GM18873 (cell line): ENCODE results near the gene PHF10.

ENCODE experiments used
- ATAC-seq: cut with Tn5 transposase; IDR thresholded peaks from one replicate; pipeline ENCODE4 v1.9.1; 2021; ENCODE audit warnings: mild to moderate bottlenecking, moderate library complexity, moderate number of reproducible peaks; ENCODE audit not compliant: unreplicated experiment, low FRiP score

PHF10 gene

GRCh38 chr6:169685860-169686259 lies 38.4 kb downstream of the PHF10 start:
- no peak for ATAC-seq

DNA sequence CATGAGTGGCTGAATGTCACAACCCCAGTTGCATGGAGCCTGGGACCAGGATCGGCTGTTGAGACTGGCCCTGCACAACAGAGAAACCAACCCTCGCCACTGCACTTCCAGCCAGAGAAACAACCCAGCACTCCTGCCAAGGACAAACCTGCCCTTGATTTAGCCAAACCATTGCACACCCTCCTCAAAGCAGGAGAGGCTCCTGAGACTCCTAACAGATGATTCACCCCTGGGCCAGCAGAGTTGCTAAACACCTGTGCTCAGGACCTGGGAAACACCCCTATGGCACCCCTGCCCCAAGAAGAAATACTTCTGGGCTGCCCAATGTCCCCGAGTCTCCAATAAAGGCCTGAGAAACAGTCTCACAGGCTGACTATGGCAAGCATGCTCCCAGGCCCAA lies 40.2 kb downstream of the PHF10 start:
- ATAC-seq: no peak

DNA sequence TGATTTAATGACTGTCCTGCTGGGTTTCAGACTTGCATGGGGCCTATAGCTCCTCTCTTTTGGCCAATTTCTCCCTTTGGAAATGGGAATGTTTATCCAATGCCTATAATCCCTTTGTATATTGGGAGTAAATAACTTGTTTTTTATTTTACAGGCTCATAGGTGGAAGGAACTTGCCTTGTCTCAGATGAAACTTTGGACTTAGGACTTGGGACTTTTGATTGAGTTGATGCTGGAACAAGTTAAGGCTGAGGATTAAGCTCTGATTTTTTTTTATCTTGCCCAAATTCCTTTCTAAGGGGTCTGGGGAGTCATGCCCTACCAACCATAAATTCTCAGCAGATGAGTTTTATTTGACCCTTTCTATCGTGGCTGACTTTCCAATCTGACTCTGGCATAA lies 46.0 kb downstream of the PHF10 start:
- no peak for ATAC-seq

DNA sequence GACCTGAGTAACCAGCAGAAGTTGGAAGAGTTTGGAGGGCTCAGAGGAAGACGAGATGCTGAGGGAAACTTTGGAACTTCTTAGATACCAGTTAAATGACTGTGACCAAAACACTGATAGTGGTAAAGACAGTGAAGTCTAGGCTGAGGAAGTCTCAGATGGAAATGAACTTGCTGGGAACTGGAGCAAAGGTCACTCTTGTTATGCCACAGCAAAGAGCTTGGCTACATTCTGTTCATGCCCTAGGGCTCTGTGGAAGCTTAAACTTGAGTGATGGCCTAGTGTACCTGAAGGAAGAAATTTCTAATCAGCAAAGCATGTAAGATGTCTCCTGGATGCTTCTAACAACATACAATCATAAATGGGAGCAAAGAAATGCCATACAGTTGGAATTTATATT lies 47.2 kb downstream of the PHF10 start:
- no peak for ATAC-seq

- ATAC-seq: no peak
Measured at GRCh38 chr6:169675011-169675410, 49.3 kb downstream of the PHF10 start.

GRCh38 chr6:169671563-169671962 lies 52.7 kb downstream of the PHF10 start:
- ATAC-seq: no peak

GRCh38 chr6:169669889-169670288 lies 54.4 kb downstream of the PHF10 start:
- ATAC-seq: no peak

DNA sequence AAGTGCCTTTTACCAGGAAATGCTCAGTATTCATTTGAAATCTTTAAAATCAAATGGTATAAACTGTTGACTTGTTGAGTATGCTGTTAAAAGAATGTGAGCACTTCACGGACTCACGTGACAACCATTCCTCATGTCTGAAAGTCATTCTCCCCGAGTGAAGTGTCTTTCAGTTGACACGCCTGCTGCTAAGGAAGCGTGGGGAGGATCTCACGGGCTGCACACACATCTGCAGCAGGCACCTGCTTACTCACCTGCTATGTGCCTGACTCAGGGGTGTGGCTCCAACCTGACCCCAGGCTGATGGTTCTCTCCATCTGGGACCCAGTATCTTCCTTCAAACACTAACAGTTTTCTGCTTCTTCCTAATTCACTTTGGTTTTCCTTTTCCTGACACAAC lies 55.2 kb downstream of the PHF10 start:
- no peak for ATAC-seq

- ATAC-seq: no peak
Measured at GRCh38 chr6:169668203-169668847, 56.0 kb downstream of the PHF10 start.

- ATAC-seq: no peak
Measured at GRCh38 chr6:169667716-169668115, 56.6 kb downstream of the PHF10 start.

DNA sequence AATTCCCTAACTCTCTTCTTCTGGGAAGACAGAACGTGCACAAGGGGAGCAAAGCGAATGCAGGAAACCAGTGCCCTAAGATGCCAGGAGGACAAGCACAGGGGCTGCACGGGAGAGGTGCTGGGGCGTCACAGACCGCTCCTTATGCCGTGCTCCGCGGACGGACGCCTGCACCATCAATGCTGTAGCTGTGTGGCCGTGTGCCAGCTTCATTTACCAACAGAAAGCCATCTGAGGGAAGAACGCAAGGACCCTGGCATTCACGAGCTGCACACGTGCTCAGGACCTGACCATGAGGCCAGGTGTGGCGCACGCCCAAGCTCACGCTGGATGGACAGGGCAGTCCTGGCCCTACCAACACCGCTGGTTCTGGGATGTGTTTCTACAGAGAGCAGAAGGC lies 57.9 kb downstream of the PHF10 start:
- ATAC-seq: no peak

DNA sequence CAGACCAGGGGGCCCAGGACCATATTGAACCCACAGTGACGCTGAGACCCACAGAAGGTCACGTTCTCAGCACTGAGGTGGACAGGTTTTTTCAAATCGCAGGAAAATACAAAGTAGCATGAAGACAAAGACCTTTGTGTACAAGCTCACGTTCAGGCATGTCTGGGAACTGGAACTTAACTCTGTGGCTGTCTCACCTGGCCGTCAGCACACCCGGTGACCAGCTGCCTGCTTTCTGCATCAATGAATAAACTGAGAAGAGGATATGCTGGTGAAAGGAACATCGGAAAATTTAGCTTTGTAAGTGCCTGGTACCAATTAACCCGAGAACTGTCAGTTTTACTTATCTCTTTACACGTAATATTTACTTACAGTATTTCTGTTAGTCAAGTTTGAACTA lies 59.0 kb downstream of the PHF10 start:
- ATAC-seq: no peak

- ATAC-seq: no peak
Measured at GRCh38 chr6:169664227-169664626, 60.1 kb downstream of the PHF10 start.

DNA sequence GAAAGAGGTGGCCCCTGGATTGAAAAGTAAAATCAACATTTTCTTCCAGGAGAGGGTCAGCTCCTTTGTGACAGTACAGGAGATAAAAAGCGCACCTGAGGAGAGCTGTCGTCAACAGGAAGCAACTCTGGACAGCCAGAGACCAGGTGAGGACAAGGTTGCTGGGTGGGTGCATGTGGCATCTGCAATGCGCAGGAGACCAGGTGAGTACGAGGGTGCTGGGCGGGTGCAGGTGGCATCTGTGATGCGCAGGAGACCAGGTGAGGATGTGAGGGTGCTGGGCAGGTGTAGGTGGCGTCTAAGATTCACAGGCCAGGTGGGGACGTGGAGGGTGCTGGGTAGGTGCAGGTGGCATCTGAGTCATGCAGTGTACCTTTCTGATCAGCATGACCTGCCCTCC lies 60.8 kb downstream of the PHF10 start:
- no peak for ATAC-seq

DNA sequence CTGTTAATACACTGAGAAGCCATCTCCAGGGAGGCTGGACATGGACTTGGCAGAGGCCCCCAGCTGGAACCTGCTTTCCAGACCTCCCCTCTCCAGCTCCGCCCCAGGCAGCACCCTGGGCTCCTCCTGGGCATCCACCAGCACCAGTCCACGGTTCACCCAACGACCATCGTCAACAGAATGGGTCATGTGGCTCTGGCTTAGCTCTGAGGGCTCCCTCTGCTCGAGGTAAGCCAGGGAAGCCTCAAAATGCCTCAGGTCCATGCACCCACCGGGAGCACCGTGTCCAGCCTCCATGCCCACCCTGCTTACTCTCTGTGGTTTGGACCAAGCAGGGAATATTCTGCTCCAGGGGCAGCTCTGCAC lies 62.9 kb downstream of the PHF10 start:
- no peak for ATAC-seq

GRCh38 chr6:169660751-169661390 lies 63.4 kb downstream of the PHF10 start:
- ATAC-seq: no peak

DNA sequence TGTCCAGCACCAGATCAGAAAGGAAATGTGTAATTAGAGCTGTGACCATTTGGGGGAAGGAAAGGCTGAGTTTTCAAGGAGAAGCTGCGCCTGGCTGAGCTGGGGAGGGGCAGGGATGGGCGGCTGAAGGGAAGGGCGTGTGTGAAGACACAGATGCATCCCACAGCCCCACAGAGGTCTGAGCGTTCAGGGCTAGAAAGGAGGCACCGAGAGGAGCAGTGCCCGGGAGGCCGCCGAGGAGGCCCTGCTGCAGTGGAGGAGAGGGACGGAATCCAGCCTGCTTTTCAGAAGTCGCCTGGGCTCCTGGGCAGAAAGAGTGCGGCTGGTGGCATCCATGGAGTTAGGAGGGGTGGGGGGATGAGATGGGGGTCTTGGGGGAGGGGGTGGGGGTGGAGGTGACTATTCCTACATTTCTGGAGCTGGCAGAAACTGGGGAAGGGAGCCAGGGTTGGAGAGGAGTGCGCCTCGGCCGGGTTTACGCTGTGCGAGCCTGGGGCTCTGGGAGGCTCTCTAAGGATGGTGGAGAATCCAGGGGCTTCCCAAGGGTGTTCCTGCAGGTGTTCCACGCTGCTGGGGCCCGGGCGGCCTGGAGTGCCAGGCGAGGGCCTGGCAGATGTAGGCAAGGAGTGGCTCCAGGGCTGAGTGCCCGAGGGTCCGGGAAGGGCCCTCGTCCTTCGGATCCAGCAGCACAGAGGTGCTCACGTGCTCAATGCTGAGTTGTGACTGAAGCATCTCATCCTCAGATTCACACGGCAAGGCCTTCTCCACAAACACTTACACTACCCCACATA lies 64.3 kb downstream of the PHF10 start:
- ATAC-seq: no peak

DNA sequence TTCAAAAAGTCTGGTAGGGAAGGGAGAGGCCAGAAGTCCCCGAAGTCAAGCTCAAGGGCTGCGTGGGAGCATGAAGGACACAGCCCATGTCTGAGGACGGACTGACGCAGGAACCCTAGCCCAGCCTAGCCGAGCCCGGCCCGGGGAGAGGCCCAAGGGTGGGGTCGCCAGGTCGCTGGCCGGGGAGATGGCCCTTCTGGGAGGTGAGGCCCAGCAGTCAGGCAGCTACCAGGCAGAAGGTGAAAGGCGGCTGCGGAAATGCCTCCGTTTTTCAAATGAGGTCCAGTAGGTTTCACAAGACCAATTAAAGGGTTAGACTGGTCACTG lies 67.1 kb downstream of the PHF10 start:
- no peak for ATAC-seq

DNA sequence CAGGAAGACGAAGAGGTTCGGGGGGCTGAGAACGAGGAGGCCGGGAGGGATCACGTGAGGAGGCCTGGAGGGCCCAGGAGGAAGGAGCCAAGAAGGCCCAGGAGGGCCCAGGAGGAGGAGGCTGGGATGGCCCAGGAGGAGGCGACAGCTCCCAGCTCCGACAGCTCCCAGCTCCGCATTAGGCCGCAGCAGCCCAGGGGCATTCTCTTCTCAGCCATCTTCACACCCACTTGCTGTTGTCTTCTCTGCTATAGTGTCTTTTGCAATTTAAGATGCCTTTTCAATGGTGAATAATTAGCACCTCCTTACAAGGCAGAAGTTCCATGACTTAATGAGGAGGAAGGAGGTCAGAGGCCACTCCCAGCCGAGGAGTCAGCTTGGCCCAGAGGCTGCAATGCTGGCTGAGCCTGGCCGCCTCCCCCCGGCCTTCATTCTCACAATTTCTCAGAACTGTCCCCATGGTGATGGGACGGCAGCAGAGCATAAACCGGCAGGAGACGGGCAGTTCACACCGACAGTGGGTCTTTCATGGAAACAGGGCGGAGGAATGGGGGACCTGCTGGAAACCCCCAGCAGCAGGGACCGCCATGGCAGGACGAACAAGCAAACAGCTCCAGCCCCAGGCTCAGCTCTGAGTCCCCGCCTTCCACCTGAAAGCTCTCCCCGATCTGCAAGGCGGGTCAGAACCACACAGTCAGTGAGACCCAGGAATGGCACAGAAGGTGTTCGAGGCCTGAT lies 67.6 kb downstream of the PHF10 start:
- no peak for ATAC-seq

GRCh38 chr6:169654598-169655391 lies 69.5 kb downstream of the PHF10 start:
- ATAC-seq: peak; percentile 49
